ENCODE data around the gene MT1G.

DNA sequence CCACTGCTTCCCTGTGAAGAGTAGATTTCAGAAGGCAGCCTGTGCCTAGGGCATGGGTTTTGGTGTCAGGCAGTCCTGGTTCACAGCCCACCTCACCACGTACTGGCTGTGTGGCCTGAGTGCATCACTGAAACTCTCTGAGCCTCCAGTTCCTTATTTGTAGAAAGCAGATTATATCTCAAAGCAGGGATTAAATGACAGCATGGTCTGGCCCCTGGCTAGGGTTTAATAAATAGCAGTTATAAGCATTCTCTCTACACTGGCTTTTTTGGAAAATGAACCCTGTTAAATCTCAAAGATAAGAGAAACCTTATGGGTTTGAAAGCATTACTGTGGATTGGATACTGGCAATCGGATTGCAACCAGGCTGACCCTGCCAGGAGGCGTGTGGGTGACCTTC is 38.3 kb downstream of the MT1G start:
- TF ChIP-seq EP300 (conservative IDR thresholded peaks at IDR 0.05; ENCODE audit: poor library complexity, severe bottlenecking) (no peak), RAD21 (conservative IDR thresholded peaks at IDR 0.05) (no peak), MXI1 (conservative IDR thresholded peaks at IDR 0.05; ENCODE audit: poor library complexity, severe bottlenecking) (no peak), POLR2AphosphoS5 (IDR thresholded peaks at IDR 0.05) (no peak)
- TF ChIP-seq, protein P1, sequence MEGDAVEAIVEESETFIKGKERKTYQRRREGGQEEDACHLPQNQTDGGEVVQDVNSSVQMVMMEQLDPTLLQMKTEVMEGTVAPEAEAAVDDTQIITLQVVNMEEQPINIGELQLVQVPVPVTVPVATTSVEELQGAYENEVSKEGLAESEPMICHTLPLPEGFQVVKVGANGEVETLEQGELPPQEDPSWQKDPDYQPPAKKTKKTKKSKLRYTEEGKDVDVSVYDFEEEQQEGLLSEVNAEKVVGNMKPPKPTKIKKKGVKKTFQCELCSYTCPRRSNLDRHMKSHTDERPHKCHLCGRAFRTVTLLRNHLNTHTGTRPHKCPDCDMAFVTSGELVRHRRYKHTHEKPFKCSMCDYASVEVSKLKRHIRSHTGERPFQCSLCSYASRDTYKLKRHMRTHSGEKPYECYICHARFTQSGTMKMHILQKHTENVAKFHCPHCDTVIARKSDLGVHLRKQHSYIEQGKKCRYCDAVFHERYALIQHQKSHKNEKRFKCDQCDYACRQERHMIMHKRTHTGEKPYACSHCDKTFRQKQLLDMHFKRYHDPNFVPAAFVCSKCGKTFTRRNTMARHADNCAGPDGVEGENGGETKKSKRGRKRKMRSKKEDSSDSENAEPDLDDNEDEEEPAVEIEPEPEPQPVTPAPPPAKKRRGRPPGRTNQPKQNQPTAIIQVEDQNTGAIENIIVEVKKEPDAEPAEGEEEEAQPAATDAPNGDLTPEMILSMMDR (IDR thresholded peaks at IDR 0.05; ENCODE audit: poor library complexity, severe bottlenecking), result no peak
